Measurements from ENCODE around the gene YOD1. TPM values are rescaled to one million over a fixed set of nuclear protein-coding genes. Genes with fewer than 3 reads are reported as not detected.

The YOD1 gene
- polyA plus RNA-seq, 3 donors: 12.6 to 14.7 (median 14.3) TPM

DNA sequence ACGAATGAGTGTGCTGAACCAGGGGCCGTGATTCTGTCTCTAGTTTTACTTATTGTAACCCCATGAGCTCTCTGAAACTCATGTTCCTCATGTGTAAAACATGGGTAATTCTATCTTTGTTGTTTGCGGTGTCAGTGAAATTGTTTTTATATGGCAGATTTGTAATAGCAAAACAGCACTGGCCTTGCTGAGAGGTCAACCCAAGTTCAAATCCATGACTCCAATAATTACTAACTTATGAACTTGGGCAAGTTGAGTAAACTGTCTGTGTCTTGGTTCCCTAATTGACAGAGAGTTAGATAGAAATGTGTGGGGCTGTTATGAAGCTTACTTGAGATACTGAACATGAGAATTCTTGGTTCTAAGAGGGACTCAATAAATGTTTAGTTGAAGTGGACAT, 36.3 kb downstream of the YOD1 start:
- DNase-seq: no peak

DNA sequence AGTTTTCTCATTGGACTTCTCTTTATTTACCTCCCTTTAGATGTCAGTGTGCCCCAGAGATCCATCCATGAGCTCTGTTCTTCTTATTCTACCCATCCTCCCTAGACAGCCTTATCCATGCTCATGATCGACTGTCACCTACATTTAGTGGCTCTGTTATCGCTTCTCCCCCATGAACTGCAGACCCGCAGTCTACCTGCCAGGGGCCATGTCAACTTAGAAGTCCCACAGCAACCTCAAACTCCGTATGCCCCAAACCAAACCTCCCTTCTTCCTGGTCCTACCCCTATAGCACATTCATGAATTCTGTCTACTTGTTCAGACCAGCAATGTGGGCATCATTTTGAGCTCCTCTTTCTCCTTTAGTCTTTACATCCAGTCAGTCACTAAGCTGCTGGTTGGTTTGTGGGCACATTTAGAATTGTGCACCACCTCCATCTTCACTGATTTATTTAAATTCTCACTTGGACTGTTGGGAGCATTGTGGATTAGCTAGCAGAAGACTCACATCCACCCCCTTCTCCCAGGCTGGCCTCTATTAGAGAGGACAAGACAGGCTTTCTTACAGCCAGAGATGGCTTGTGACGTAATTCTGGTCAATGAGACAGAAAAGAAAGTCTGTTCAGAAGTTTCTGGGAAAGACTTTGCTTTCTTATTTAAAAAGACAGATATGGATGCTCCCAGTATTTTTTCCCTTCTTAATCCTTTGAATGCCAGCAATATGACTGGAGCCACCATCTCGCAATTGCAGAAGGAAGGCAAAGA, 37.5 kb downstream of the YOD1 start:
- no peak for DNase-seq

DNA sequence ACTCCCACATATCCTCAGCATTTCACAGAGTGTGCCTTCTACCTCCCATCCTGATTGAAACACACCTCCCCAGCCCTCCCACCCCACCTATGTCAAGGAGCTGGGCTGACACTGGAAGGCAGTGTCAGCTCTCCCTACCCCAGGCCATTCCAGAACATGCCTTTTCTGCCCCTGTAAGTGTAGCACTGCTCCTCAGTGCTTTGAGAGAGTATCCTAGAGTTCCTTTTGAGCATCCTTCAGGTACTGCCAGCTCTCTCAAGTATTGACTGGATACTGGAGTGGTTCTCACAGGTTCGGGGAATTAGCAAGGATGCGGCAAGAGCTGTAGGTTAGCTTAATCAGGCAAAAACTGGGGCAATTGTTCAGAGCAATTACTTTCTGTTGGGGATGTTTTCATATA, 40.3 kb downstream of the YOD1 start:
- no peak for DNase-seq

DNA sequence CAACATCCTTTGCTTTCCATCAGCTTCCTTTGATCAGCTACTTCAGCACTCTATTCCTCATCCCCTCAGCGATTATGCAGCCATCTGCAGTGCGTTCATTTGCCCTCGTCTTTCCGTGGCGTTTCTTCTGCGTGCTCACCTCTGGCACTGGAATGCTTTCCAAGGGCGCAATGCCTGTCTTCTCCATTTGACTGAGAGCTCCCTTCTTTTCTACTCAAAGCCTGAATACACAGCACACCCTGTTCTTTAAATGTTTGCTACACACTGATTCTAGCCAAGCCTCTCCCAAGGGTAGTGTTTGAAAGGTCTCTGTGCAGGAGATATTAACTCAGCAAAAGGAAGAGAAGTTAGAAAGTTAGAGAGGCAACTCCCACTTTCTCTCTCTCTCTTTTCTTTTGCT, 41.1 kb downstream of the YOD1 start:
- DNase-seq: no peak

DNA sequence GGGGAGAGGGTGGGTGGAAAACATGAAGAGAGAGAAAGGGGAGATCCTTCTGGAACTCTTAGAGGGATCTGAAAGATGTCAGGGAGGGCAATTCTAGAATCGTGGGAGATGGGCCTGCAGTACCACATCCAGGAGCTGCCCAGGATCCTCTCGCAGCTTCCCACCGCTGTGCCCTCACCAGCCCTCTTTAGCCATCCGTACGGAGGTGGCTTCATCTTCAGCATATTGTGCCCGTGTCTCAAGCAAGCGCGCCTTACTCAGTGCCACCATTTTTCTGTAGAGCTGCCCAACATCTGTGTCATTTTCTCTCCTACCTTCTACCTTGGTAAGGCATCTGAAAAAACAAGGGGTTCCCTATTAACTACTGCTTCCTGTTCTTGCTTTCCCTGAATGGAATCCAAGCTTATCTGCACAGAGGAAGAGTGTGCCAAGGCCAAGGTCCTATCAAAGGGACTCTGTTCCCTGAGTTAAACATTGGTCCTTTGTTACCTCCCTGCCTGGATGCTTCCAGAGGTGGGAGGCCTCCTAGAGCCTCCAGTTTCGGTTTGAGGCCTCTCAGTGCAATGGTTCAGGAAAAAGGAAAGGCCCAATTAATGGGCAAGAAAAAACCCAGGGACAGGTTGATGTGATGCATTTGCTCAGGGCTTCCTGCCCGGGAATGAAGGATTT, 41.7 kb downstream of the YOD1 start:
- no peak for DNase-seq

DNA sequence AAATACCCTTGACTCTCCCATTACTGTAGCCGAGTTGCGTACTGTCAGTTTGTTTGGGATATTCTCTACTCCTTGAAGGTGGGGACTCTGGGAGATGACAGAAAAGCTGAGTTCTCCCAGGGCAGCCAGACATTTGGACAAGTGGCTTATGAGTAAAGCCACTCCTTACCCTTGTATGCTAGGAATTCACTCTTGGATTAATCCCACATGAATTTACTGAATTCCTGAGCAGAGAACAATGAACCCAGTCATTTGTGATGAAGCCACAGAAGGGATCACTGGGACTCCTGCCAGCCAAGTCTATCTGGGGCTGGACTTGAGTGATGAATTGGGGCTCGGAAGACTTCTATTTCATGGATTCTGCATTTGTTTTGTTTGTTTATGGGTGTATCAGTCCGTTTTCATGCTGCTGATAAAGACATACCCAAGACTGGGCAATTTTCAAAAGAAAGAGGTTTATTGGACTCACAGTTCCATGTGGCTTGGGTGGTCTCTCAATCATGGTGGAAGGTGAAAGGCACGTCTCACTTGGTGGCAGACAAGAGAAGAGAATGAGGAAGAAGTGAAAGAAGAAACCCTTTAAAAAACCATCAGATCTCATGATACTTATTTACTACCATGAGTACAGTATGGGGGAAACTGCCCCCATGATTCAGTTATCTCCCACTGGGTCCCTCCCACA, 43.5 kb downstream of the YOD1 start:
- DNase-seq: no peak

DNA sequence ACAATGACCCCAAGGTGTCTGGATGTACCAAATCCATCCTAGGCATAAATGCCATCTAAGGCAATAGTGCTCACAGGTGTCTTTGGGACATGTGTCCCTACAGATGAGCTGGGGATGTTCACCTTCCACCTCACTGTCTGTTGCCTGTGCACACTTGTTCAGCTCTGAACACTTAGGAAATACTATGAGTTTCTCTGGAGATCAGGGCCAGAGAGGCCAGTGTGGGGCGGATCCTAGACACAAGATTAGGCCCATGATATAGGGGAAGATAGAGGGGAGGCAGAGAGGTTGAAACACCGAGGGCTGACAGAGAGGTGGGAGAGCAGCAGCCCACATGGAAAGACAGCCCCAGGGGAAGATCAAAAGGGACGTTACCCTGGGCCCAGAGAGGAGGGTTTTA, 44.1 kb downstream of the YOD1 start:
- DNase-seq: no peak

DNA sequence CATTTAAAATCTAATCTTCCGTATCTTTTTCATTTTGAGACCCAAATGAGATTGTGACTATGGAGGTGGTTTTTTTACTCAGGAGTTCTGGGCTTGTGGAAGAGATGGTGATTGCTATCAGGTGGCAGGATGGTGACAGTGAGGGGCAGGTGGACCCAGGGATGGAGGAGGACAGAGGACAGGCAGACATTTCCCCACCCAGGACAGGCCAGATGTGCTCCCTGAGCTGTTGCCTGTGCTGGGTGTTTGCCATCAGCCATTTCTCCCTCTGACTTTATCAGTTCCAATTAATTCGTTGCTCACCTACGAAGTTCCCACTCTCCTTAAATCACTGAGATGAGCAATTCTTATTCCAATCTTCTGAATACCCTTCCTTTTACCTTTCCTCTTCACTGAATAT, 44.9 kb downstream of the YOD1 start:
- no peak for DNase-seq

DNA sequence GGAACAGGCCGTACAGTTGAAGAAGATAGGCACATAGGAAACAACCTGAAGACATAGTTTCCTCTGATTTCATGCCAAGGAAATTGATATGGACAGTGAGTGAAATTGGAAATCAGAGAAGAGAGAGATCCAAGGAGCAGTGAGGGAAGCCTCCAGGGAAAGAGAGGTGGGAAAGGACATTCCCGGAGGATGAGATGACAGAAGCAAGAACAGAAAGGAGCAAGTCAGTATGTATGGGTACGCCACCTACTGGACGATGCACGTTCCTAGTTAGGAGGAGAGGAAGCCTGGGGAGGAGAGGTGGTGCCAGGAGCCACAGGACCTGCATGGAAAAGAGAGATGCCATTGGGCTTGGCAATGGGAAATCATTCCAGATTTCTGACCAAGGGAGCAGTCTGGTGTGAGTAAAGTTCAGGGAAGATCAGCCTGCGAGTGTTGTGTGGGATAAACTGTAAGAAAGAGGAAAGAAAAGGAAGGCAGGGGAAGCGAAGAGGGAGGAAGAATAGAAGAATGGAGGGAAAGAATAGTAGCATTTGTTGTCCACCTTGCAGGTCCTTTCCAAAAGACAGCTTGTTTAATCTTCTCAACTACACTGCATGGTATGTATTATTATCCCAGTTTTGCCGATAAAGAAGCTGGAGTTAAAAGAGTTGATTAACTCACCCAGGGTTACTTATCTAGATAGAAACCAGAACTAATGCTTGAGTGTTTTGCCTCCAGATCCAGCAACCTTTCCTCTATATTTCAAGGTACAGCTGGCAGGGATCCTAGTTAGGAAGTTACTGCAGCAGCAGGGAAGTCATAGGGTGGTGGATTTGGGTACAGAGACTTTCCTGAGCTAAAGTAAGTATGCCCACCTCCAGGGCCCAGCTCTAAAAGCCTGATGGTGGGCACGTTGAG, 45.8 kb downstream of the YOD1 start:
- peak; percentile 47 for DNase-seq

DNA sequence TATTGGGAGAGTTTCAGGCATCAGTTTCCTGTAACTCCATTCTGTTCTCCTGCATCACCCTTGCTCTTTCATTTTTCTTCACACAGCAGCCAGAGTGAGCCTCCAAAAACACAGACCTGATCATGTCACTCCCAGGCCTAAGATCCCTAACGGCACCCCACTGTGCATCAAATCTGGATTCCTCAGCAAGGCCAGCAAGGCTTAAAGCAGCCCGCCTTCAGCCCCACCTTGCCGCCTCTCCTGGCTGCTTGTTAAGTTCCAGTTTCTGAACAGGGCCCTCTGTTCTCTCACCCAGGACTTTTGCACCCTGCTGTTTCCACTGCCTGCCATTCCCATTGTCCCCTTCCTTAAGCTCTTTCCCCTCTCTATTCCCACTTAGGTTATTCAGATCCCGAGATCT, 47.8 kb downstream of the YOD1 start:
- DNase-seq: no peak

DNA sequence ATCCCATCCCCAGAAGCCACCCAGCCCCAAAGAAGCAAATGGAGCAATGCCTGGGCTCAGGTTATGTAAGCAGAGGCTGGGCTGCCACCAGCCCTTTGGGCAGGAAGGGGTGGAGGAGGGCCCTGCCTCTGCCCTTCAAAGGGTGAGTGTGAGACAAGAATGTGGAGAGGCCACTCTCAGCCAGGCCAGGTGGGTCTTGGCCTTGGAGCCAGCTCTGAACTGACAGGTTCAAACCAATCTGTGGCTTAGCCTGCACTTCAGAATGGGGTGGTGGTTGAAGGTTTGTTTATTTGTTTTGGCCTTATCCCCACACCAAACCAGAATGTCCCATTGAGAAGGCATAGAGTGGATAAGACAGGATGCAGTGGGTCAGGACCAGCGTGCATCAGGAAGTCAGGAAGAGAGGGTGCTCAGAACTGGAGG, 48.3 kb downstream of the YOD1 start:
- no peak for DNase-seq

DNA sequence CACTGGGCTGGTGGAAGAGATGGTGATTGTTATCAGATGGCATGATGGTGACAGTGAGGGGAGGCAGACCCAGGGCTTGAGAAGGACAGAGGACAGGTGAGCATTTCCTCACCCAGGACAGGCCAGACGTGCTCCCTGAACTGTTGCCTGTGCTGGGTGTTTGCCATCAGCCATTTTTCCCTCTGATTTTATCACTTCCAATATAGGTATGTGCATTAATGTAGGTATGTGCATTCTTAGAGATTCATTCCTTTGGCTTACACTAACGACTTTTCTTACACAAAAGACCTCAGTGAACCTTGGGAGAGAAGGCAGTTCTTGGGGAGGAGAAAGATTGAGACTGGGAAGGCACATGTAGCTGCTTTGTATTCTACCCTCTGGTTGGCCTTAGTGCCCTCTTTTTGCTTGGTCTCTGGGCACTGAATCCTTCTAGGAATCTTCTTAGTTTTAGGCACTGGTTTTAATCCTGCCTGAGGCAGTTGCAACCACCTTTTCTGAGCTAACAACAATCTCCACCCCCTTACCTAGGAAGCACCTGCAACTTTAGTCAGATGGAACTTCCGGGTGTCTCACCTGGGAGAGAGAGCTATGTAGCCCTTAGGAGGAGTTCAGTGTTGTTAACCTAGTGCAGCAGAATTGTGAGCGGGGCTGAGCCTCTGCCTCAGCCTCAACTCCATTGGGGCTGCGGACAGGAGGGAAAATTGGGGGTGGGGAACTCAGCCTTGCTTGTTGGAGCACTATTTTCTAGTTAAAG, 49.3 kb downstream of the YOD1 start:
- DNase-seq: no peak

DNA sequence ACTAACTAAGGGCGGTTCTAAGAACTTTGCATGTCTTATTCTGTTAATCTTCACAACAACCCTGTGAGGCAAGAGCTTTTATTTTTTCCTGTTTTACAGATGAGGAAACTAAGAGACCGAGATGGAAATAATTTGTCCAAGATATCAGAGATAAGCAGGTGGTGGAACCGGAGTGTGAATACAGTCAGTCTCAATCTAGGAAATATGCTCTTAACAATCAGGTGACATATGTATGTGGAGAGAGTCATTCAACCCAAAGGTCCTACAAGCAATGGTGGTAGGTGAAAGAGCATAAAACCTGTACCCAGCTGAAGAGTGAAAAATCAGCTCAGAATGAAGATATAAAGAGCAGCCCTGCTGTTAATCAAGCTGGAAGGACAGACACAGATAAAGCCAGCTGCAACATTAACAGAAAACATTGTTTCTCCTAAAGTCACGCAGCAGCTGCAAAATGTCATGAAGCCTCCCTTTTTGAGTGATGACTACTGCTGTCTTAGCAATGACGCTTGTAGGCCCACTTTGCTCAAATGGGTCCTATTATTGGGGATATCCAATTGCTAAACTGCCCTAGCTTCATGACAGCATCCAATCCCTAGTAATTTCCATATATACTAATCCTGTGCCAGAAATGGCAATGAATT, 50.2 kb downstream of the YOD1 start:
- no peak for DNase-seq

DNA sequence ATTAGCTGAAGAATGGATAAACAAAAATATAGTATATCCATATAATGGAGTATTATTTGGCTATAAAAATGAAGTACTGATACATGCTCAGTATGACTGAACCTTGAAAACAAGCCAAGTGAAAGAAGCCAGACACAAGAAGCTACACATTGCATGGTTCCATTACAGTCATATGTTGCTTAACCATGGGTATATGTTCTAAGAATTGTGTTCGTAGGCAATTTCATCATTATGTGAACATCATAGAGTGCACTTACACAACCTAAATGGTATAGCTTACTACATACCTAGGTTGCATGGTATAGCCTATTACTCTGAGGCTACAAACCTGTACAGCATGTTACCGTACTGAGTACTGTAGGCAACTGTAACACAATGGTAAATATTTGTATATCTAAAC, 52.2 kb downstream of the YOD1 start:
- no peak for DNase-seq

Other genes starting within 250 kb of the YOD1 start
- gene IL20, start 185.6 kb downstream of the YOD1 start, polyA plus RNA-seq (ENCODE audit: insufficient read length in 3 of 3): not detected
- gene IL24, start 153.8 kb downstream of the YOD1 start, polyA plus RNA-seq (ENCODE audit: insufficient read length in 3 of 3): under 1 TPM; 0.30 to 0.36 (median 0.35) TPM
- gene FCMR, start 129.3 kb downstream of the YOD1 start, polyA plus RNA-seq (ENCODE audit: insufficient read length in 3 of 3): 1 to 10 TPM; 1.6 to 2.5 (median 2.2) TPM
- gene PIGR, start 104.7 kb downstream of the YOD1 start, polyA plus RNA-seq (ENCODE audit: insufficient read length in 3 of 3): 1 to 10 TPM in 2 of 3 donors, under 1 TPM in 1; 0.87 to 1.8 (median 1.4) TPM
- 10 to 100 TPM in 1 of 3 donors, 1 to 10 TPM in 2; 6.8 to 10.5 (median 9.5) TPM for gene FCAMR, start 80.7 kb downstream of the YOD1 start, polyA plus RNA-seq (ENCODE audit: insufficient read length in 3 of 3)
- 10 to 100 TPM; 22.0 to 27.0 (median 26.6) TPM for gene C1orf116, start 18.5 kb downstream of the YOD1 start, polyA plus RNA-seq (ENCODE audit: insufficient read length in 3 of 3)
- 10 to 100 TPM; 14.0 to 23.3 (median 20.6) TPM for gene PFKFB2, start 2.1 kb upstream of the YOD1 start, polyA plus RNA-seq (ENCODE audit: insufficient read length in 3 of 3)
- gene C4BPB, start 37.7 kb upstream of the YOD1 start, polyA plus RNA-seq (ENCODE audit: insufficient read length in 3 of 3): under 1 TPM; 0.20 to 0.74 (median 0.53) TPM
- under 1 TPM; 0.56 to 0.69 (median 0.59) TPM for gene C4BPA, start 53.0 kb upstream of the YOD1 start, polyA plus RNA-seq (ENCODE audit: insufficient read length in 3 of 3)

All from renal pelvis (tissue), 4 donors.